HepG2 (cell line): ENCODE data around the gene H19. TPM values are rescaled to one million over a fixed set of nuclear protein-coding genes. Genes with fewer than 3 reads are reported as not detected.

Experiments used
- ATAC-seq: fragments of 200-7000 bp; cut with Tn5 transposase; 3 replicates; pipeline ENCODE4 v1.9.1; 2020; ENCODE audit warnings: mild to moderate bottlenecking, moderate library complexity
- BruUV-seq: library from RNA; stranded (reverse); fragments of 400-500 nt; replicated peaks from 2 replicates; lab custom pipeline; 2021; lab: Mats Ljungman, UMichigan
- CTCF ChIA-PET: fragments of 300-600 bp; formaldehyde crosslinking; extraction: SDS; loops from one replicate; lab custom pipeline; 2021; ENCODE audit warnings: low total read pairs, inconsistent platforms, low intra/inter-chr PET ratio; lab: Yijun Ruan, JAX
- POLR2A ChIA-PET: fragments of 350-600 bp; sonication (Branson Sonifier 250); formaldehyde crosslinking; loops from one replicate; lab custom pipeline; 2020; ENCODE audit warnings: antibody characterized with exemption, inconsistent platforms; lab: Yijun Ruan, JAX
- DNase-seq: peaks from one replicate; pipeline ENCODE4 v3.0.0-alpha.2; 2015; ENCODE audit warnings: low spot score
- FAIRE-seq: peaks from 3 replicates; lab custom pipeline; 2011; peaks lifted over from hg19 to GRCh38; lab: Jason Lieb, UNC
- H2AFZ ChIP-seq: one replicate; pipeline ENCODE4 v1.6.1; 2011; ENCODE audit warnings: low read length, inconsistent platforms
- H3K27ac ChIP-seq: fragments of 300-600 bp; 3 replicates; pipeline ENCODE4 v1.8.0; 2011; ENCODE audit warnings: mixed run types, mild to moderate bottlenecking, mixed read lengths, low read length, inconsistent platforms; ENCODE audit not compliant: insufficient read depth; ENCODE audit errors: extremely low read length
- H3K27me3 ChIP-seq, 2 experiments: fragments of 200-600 bp in 1 of 2; 2 replicates in 1 of 2; 3 replicates in 1 of 2; pipeline versions ENCODE4 v1.6.0 to v1.8.0; 2011; ENCODE audit warnings: low read length in 2 of 2, mild to moderate bottlenecking in 2 of 2, moderate library complexity in 2 of 2, inconsistent platforms in 1 of 2; ENCODE audit not compliant: insufficient read depth in 2 of 2, control insufficient read depth in 1 of 2
- H3K36me3 ChIP-seq, 2 experiments: fragments of 200-600 bp in 1 of 2; replicated peaks in 1 of 2; 2 replicates in 1 of 2; 3 replicates in 1 of 2; pipeline versions ENCODE4 v1.5.1 to v1.8.0; 2011; ENCODE audit warnings: low read length in 2 of 2, inconsistent platforms in 1 of 2; ENCODE audit not compliant: insufficient read depth in 2 of 2, control insufficient read depth in 1 of 2
- H3K4me1 ChIP-seq: 2 replicates; pipeline ENCODE4 v1.5.1; 2012; ENCODE audit warnings: low read length, inconsistent platforms; ENCODE audit not compliant: insufficient read depth
- H3K4me2 ChIP-seq: 2 replicates; pipeline ENCODE4 v1.6.0; 2011; ENCODE audit warnings: low read depth, low read length, inconsistent platforms
- H3K4me3 ChIP-seq, 3 experiments: fragments of 200-600 bp in 1 of 3; sonication (generic), shearing (Covaris generic) in 1 of 3; replicated peaks in 1 of 3; 2 replicates each; pipeline ENCODE4 v1.5.1; 2011 to 2016; ENCODE audit warnings: low read length in 3 of 3, inconsistent platforms in 2 of 3, low read depth in 2 of 3, mild to moderate bottlenecking in 2 of 3, control low read depth in 1 of 3, mixed read lengths in 1 of 3; ENCODE audit not compliant: insufficient read depth in 1 of 3
- H3K79me2 ChIP-seq: one replicate; pipeline ENCODE4 v1.6.1; 2011; ENCODE audit warnings: low read length, inconsistent platforms; ENCODE audit not compliant: insufficient read depth
- H3K9ac ChIP-seq: 2 replicates; pipeline ENCODE4 v1.6.0; 2011; ENCODE audit warnings: mild to moderate bottlenecking, low read depth, low read length, inconsistent platforms; ENCODE audit not compliant: insufficient read depth
- H3K9me3 ChIP-seq: 2 replicates; pipeline ENCODE4 v1.5.1; 2012; ENCODE audit warnings: mild to moderate bottlenecking, low read length
- H4K20me1 ChIP-seq: 2 replicates; pipeline ENCODE4 v1.6.0; 2011; ENCODE audit warnings: inconsistent platforms, mild to moderate bottlenecking, low read length, moderate library complexity; ENCODE audit not compliant: insufficient read depth
- EED ChIP-seq: sonication (generic); formaldehyde crosslinking; IDR thresholded peaks from 2 replicates; pipeline ENCODE4 v1.5.0; 2020; ENCODE audit warnings: mild to moderate bottlenecking, missing genetic modification reagents
- KDM5A ChIP-seq: fragments of 200-600 bp; sonication (generic); IDR thresholded peaks from 2 replicates; pipeline ENCODE4 v1.7.0; 2018; ENCODE audit warnings: antibody characterized with exemption, mild to moderate bottlenecking, low read length, borderline replicate concordance
- MIER3 ChIP-seq: IDR thresholded peaks from 2 replicates; pipeline ENCODE4 v1.6.1; 2016; ENCODE audit warnings: missing compliant biosample characterization, borderline replicate concordance
- PHB2 ChIP-seq: fragments of 450-650 bp; IDR thresholded peaks from 2 replicates; pipeline ENCODE4 v1.6.1; 2018; ENCODE audit not compliant: partially characterized antibody
- THAP11 ChIP-seq: IDR thresholded peaks from 2 replicates; pipeline ENCODE4 v1.6.1; 2016; ENCODE audit warnings: missing biosample characterization, missing genetic modification reagents
- ZMYM2 ChIP-seq: sonication (generic); formaldehyde crosslinking; IDR thresholded peaks from 2 replicates; pipeline ENCODE4 v1.8.0; 2022; ENCODE audit warnings: mild to moderate bottlenecking, missing genetic modification reagents
- ZNF446 ChIP-seq: sonication (generic); formaldehyde crosslinking; IDR thresholded peaks from 2 replicates; pipeline ENCODE4 v1.5.0; 2020; ENCODE audit warnings: mild to moderate bottlenecking, missing genetic modification reagents
- WGBS: methylation state at CpG from one replicate; pipeline ENCODE4 v1.1.6; 2017; ENCODE audit warnings: low lambda C conversion rate; 5-methylcytosine and 5-hydroxymethylcytosine counted together
- in situ Hi-C: cut with HindIII; loops from 2 replicates; pipeline ENCODE4 v1.10.0; 2017; ENCODE audit warnings: low pct_unique_long_range_greater_than_20kb; ENCODE audit not compliant: extremely low pct_ligation_motif_present
- intact Hi-C: fragments of 100-400 bp; cut with micrococcal nuclease; formaldehyde crosslinking; loops from one replicate; pipeline ENCODE4 v1.10.0; 2022; ENCODE audit not compliant: unreplicated experiment
- polyA plus RNA-seq, 8 experiments: library from polyadenylated mRNA; depleted of rRNA in 3 of 8; stranded (reverse) in 7 of 8; unstranded in 1 of 8; fragments of >200 nt; fragmentation: Illumina TruSeq in 4 of 8; extraction: Trizol in 4 of 8; gene quantifications; 2 replicates each; pipeline versions ENCODE4 v1.2.1 to v1.2.3, GENCODE V29; 2011 to 2016; ENCODE audit warnings: low read depth in 4 of 8, missing spikeins in 1 of 8, mixed read lengths in 1 of 8; ENCODE audit not compliant: insufficient read depth in 1 of 8
- total RNA-seq, 5 experiments: library from RNA; depleted of rRNA; stranded (reverse); fragments of >200 nt; fragmentation: Illumina TruSeq; extraction: Trizol; gene quantifications; 2 replicates each; pipeline ENCODE4 v1.2.3, GENCODE V29; 2016; ENCODE audit warnings: low read depth in 1 of 5
- TF ChIP-seq, protein P1 (sequence below): sonication (generic); formaldehyde crosslinking; IDR thresholded peaks from 2 replicates; pipeline ENCODE4 v1.5.0; 2020; ENCODE audit warnings: mild to moderate bottlenecking, missing genetic modification reagents, moderate library complexity
- TF ChIP-seq, protein P2 (sequence below): sonication (generic); formaldehyde crosslinking; IDR thresholded peaks from 2 replicates; pipeline ENCODE4 v1.4.0; 2020; ENCODE audit warnings: missing genetic modification reagents
- TF ChIP-seq, protein P3 (sequence below): sonication (generic); formaldehyde crosslinking; IDR thresholded peaks from 2 replicates; pipeline ENCODE4 v1.8.0; 2022; ENCODE audit warnings: missing genetic modification reagents, mild to moderate bottlenecking, borderline replicate concordance
- TF ChIP-seq, protein P4 (sequence below): sonication (generic); formaldehyde crosslinking; IDR thresholded peaks from 2 replicates; pipeline ENCODE4 v1.4.0; 2020; ENCODE audit warnings: missing genetic modification reagents

H19 gene
- total and polyA plus RNA-seq, 2 of the 13 experiments (the other 11 are each of a cell fraction or from before 2014, with no cell fraction given), result 1.2 to 2.4 TPM

DNA sequence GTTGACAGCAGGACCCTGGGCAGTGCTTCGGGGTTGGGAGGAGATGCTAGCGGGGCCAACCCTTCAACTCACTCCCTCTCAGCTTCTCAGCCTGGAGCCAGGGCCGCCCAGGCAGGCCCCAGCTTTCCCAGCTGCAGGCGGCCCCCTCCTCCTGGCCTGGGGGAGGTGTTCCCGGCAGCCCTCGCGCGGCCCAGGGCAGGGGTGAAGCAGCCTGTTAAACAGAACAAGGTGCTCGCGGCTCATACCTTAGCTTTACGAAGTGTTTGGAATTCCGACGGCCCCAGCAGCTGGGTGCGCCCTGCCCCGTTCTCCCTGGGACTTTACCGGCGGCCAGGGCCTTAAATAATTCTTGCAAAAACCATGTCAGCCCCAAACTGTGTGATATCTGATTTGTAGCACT is 33.3 kb downstream of the H19 start (continued):
- TF ChIP-seq MIER3 (CRISPR knock-in tag), result no peak
- TF ChIP-seq, protein P1, sequence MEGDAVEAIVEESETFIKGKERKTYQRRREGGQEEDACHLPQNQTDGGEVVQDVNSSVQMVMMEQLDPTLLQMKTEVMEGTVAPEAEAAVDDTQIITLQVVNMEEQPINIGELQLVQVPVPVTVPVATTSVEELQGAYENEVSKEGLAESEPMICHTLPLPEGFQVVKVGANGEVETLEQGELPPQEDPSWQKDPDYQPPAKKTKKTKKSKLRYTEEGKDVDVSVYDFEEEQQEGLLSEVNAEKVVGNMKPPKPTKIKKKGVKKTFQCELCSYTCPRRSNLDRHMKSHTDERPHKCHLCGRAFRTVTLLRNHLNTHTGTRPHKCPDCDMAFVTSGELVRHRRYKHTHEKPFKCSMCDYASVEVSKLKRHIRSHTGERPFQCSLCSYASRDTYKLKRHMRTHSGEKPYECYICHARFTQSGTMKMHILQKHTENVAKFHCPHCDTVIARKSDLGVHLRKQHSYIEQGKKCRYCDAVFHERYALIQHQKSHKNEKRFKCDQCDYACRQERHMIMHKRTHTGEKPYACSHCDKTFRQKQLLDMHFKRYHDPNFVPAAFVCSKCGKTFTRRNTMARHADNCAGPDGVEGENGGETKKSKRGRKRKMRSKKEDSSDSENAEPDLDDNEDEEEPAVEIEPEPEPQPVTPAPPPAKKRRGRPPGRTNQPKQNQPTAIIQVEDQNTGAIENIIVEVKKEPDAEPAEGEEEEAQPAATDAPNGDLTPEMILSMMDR (CRISPR knock-in tag), result no peak
- TF ChIP-seq THAP11, result no peak

DNA sequence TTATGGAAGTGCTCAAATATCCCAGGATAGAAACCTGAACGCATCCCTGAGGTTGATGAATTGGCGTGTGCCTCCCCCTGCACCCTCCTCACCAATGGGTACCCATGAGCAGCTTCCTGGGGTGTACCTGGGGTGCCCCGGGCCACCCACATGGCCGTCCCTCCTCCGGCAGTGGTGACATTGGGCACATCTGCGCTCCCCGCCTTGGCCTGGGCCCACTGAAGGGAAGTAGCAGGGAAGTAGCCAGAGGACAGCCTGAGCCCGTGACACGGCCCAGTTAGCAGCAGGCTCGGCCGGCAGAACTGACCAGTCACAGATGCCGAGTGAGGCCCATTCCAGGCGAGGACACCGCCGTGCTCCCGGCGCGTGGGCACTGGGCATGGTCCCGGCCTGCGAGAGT is 33.8 kb downstream of the H19 start:
- BruUV-seq, result no TSS peak
- H3K9ac ChIP-seq, result no peak overlapping the region
- no peak for TF ChIP-seq ZNF446 (CRISPR knock-in tag)
- no peak for TF ChIP-seq ZMYM2
- TF ChIP-seq, protein P2, sequence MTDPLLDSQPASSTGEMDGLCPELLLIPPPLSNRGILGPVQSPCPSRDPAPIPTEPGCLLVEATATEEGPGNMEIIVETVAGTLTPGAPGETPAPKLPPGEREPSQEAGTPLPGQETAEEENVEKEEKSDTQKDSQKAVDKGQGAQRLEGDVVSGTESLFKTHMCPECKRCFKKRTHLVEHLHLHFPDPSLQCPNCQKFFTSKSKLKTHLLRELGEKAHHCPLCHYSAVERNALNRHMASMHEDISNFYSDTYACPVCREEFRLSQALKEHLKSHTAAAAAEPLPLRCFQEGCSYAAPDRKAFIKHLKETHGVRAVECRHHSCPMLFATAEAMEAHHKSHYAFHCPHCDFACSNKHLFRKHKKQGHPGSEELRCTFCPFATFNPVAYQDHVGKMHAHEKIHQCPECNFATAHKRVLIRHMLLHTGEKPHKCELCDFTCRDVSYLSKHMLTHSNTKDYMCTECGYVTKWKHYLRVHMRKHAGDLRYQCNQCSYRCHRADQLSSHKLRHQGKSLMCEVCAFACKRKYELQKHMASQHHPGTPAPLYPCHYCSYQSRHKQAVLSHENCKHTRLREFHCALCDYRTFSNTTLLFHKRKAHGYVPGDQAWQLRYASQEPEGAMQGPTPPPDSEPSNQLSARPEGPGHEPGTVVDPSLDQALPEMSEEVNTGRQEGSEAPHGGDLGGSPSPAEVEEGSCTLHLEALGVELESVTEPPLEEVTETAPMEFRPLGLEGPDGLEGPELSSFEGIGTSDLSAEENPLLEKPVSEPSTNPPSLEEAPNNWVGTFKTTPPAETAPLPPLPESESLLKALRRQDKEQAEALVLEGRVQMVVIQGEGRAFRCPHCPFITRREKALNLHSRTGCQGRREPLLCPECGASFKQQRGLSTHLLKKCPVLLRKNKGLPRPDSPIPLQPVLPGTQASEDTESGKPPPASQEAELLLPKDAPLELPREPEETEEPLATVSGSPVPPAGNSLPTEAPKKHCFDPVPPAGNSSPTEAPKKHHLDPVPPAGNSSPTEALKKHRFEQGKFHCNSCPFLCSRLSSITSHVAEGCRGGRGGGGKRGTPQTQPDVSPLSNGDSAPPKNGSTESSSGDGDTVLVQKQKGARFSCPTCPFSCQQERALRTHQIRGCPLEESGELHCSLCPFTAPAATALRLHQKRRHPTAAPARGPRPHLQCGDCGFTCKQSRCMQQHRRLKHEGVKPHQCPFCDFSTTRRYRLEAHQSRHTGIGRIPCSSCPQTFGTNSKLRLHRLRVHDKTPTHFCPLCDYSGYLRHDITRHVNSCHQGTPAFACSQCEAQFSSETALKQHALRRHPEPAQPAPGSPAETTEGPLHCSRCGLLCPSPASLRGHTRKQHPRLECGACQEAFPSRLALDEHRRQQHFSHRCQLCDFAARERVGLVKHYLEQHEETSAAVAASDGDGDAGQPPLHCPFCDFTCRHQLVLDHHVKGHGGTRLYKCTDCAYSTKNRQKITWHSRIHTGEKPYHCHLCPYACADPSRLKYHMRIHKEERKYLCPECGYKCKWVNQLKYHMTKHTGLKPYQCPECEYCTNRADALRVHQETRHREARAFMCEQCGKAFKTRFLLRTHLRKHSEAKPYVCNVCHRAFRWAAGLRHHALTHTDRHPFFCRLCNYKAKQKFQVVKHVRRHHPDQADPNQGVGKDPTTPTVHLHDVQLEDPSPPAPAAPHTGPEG (CRISPR knock-in tag), result no peak
- no peak for TF ChIP-seq PHB2
- no peak for TF ChIP-seq EED
- TF ChIP-seq, protein P3, sequence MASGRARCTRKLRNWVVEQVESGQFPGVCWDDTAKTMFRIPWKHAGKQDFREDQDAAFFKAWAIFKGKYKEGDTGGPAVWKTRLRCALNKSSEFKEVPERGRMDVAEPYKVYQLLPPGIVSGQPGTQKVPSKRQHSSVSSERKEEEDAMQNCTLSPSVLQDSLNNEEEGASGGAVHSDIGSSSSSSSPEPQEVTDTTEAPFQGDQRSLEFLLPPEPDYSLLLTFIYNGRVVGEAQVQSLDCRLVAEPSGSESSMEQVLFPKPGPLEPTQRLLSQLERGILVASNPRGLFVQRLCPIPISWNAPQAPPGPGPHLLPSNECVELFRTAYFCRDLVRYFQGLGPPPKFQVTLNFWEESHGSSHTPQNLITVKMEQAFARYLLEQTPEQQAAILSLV (CRISPR knock-in tag), result no peak
- TF ChIP-seq KDM5A, result no peak
- TF ChIP-seq, protein P4, sequence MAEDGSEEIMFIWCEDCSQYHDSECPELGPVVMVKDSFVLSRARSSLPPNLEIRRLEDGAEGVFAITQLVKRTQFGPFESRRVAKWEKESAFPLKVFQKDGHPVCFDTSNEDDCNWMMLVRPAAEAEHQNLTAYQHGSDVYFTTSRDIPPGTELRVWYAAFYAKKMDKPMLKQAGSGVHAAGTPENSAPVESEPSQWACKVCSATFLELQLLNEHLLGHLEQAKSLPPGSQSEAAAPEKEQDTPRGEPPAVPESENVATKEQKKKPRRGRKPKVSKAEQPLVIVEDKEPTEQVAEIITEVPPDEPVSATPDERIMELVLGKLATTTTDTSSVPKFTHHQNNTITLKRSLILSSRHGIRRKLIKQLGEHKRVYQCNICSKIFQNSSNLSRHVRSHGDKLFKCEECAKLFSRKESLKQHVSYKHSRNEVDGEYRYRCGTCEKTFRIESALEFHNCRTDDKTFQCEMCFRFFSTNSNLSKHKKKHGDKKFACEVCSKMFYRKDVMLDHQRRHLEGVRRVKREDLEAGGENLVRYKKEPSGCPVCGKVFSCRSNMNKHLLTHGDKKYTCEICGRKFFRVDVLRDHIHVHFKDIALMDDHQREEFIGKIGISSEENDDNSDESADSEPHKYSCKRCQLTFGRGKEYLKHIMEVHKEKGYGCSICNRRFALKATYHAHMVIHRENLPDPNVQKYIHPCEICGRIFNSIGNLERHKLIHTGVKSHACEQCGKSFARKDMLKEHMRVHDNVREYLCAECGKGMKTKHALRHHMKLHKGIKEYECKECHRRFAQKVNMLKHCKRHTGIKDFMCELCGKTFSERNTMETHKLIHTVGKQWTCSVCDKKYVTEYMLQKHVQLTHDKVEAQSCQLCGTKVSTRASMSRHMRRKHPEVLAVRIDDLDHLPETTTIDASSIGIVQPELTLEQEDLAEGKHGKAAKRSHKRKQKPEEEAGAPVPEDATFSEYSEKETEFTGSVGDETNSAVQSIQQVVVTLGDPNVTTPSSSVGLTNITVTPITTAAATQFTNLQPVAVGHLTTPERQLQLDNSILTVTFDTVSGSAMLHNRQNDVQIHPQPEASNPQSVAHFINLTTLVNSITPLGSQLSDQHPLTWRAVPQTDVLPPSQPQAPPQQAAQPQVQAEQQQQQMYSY, result no peak

More for the DNA sequence above, 33.8 kb downstream of the H19 start:
- in situ Hi-C loops, result no loop called here
- ChIA-PET POLR2A (interaction anchor here (26.2 kb wide), 1 partner anchor 23 kb away, joined by 720 read pairs; no protein-coding TSS in a partner anchor), CTCF (no interaction called here)
- no peak overlapping the region for H2AFZ ChIP-seq
- H3K36me3 ChIP-seq, result no peaks in the 10 kb centered on the region
- FAIRE-seq, result no peak
- no peaks in the 10 kb centered on the region for H3K4me1 ChIP-seq
- no peak overlapping the region for H3K27ac ChIP-seq
- WGBS, result no CpG with 5 or more reads among the region's 20 CpGs
- no peak overlapping the region for H3K4me3 ChIP-seq
- no peak overlapping the region for H3K4me2 ChIP-seq
- ATAC-seq, result no peak
- no peak for DNase-seq
- H3K9me3 ChIP-seq, result no peaks in the 10 kb centered on the region
- H3K27me3 ChIP-seq, result no peaks in the 10 kb centered on the region
- no peaks in the 10 kb centered on the region for H4K20me1 ChIP-seq
- no peaks in the 10 kb centered on the region for H3K79me2 ChIP-seq
- intact Hi-C loops, result no loop called here
